Head of caudate nucleus (tissue), 42 donors: ENCODE results near the gene CARMIL3.
"Not testable (repeated sequence)": the region's sequence is repeated elsewhere in the genome, so short reads cannot be mapped to it uniquely, and the experiment has no call there.

Experiments used
- DNase-seq, 42 donors: peaks; one replicate each; pipeline versions ENCODE4 v3.0.0 to v3.0.0-alpha.2; 2020 to 2021; ENCODE audit warnings: mixed read lengths in 7 of 42
- intact Hi-C: fragments of 100-400 bp; cut with DNase I; formaldehyde crosslinking; loops from one replicate; pipeline ENCODE4 v1.15.0; 2022

Gene CARMIL3

DNA sequence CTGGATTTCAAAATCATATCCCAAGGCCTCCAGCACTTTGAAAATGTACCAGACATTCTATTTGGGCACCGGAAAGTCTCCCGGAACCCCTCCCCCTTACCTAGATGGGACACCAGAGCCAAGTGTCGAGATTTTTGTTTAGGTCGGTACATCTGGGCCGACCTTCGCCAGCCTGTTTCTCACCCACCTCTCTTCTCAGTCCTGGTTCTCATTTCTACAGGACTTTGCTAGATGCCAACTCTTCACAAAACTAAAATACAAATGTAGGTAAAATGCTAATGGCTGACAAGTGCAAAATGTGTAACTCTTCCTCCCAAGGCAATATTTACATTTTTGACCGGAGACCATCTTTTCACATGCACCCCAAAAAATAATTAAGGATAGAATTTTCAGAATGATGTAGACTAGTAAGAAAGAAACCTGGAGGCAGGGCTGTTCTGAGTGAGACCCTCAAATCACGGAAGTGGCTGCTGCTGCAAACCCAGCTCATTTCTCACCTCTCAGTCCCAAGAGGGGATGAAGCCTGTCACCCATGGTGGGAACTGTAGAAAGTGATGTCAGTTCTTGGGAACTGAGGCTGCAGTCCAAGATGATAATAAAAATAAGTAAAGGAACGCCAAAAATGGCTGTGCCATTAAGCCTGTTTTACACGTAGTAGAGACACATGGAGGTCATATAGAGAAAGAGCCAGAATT is 14.7 kb upstream of the CARMIL3 start:
- DNase-seq, intact Hi-C loops: not testable (repeated sequence)

DNA sequence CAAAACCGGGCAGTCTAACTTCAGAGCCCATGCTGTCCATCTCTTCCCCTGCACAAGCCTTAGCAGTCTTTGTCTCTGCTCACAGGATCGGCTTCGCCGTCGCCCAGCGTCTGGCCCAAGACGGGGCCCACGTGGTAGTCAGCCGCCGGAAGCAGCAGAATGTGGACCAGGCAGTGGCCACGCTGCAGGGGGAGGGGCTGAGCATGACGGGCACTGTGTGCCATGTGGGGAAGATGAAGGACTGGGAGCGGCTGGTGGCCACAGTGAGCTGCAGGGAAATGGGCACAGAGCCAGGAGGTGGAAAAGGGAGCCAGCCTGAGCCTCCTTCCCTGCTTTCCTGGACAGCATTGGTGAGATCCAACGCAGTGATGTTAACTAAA is 14.2 kb upstream of the CARMIL3 start:
- intact Hi-C loops, result no loop called here
- DNase-seq, result peak in 2 of 42 donors; percentile 34 to 53

DNA sequence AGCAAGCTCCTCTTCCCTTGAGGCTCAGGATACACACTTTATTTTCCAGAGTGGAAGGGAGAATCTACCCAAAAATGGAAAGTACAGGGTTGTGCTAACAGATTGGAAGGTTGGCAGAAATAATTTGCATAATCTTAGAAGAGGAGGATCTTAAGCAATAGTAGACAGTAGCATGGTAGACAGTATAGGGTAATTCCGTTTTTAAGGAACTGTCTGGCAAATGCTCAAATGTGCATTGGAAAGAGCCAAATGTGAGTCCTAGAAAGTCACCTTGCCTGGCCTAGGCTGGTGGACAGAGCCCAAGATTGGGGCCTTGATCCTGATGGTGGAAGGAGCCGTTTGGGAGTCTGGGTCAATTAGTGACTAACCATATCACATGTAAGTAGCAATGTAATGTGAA is 13.1 kb upstream of the CARMIL3 start:
- DNase-seq, result no peak
- intact Hi-C loops, result no loop called here

DNA sequence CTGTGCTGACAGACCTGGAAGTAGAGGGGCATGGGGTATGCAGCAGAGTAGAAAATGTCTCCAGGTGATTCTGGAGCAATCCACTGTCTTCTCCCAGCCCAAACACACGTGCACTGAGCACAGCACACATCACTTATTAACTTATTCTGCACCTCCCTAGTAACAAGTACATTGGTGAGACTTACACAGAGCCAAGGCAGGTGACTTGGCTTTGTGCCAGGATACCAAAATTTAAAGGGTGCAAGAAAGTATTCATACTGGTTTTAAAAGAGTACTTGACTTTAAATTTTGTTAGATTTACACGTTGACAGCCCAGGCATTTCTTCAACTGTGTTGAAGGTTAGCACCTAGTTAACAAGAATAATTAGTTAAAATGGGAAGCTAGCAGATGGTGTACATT is 11.1 kb upstream of the CARMIL3 start:
- no peak for DNase-seq

DNA sequence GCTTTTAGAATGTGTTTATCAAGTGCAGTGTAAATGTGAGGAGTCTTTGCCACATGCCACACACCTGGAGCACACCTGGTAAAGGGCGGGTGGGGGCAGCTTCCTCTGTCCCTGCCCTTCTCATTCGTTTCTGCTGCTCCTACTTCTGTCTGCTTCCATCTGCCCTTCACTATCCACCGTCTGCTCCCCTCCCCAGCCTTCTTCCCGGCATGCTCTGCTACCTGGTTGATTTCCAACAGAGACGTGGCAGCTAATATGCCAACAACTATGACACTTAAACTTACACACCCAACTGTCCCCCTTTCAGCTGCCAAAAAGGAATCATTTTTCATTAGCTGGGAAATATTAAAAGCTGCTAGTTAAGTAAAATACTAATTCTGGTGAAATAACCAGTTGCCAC is 9.1 kb upstream of the CARMIL3 start:
- DNase-seq, result no peak

More for the DNA sequence above, 11.1 kb upstream of the CARMIL3 start:
- intact Hi-C loops, result no loop called here

DNA sequence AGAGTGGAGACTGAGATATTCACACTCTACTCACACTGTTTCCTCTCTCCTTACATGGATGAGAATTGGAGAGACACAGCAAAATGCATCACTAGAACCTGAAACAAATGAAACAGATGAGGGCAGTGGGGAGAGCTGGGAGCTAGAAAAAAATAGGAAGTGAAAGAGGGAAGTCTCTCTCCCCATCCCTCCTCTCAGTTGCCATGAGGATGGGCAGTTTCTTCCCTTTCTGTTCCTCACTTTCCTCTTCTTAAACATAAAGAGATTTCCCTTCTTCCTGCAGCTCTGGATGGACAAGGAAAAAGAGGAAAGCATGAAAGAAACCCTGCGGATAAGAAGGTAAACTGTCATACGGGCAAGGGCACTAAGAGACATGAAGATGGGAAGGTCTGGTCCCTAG is 2.8 kb upstream of the CARMIL3 start:
- DNase-seq, intact Hi-C loops: not testable (repeated sequence)

More for the DNA sequence above, 9.1 kb upstream of the CARMIL3 start:
- intact Hi-C loops, result no loop called here

DNA sequence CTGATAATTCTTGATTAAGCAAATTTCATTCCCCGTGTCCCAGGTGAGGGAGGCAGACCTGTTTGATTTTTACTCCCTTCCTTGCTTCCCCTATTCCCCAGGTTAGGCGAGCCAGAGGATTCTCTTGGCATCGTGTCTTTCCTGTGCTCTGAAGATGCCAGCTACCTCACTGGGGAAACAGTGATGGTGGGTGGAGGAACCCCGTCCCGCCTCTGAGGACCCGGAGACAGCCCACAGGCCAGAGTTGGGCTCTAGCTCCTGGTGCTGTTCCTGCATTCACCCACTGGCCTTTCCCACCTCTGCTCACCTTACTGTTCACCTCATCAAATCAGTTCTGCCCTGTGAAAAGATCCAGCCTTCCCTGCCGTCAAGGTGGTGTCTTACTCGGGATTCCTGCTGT is 1.1 kb upstream of the CARMIL3 start:
- intact Hi-C loops, result not testable (repeated sequence)
- DNase-seq, result peak in 5 of 42 donors; percentile 10 to 28 (median 26)

DNA sequence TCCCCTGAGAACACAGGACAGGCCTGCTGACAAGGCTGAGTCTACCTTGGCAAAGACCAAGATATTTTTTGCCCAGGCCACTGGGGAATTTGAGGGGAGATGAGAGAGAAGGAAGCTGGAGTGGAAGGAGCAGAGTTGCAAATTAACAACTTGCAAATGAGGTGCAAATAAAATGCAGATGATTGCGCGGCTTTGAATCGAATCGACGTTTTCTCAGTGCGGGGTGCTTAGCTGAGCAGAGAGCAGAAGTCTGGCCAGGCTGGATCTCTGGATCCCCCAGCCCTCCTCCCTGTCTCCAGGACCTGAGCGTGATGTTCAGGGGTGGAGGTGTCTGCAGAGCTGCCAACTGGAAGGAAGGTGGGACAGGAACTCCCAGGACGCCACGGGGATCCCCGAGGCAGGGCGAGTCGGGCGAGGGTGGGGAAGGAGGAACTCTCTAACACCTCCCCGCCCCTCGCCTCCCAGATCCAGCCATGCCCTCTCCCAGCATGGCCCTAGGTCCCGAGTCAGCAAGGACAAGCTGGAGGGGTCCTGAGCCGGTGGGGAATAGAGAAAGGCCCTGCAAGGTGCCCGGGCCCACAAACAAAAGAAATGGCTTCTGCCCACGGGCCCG is 527 bp upstream of the CARMIL3 start:
- intact Hi-C loops, result no loop called here
- DNase-seq, result peak in 38 of 42 donors; percentile 23 to 78 (median 57)

DNA sequence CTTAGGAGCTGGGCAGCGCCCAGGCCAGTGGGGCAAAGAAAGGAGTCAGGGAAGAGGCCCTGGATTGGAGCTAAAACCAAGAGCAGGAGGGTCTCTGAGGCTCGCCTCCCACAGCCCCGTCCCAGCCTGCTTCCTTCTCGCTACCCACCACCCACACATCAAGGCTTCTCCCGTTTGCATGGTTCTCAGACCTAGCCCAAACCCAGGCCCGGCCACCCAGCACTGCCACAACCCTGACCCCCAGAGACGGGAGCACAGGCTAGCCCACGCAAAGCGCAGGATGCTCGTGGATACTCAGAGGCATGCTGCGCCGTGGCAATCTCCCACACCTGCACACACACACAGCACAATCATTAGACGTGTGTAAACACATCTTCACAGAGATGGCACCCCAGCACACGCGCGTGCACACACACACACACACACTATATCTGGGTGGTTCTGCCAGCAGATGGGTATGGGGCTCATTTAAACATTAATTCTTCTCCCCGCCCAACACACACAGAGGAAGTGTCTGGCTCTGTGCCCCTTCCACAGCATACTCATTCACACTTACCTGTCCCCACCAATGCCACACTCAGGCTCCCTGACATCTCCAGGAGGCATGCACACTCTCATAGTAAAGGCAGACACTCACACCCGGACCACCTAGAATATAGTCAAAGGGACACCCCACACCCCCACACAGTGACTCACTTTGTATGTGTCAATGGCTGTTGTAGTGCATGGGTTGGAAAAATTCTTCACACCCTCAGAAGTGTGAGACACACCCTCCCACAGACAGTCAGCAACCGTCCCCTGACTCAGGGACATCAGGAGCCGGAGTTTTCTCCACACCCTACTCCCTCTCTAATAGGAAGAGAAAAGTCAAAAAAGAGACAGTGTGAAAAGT is 1.1 kb downstream of the CARMIL3 start:
- intact Hi-C loops, result no loop called here
- DNase-seq, result peak in 5 of 42 donors; percentile 11 to 43 (median 19)

DNA sequence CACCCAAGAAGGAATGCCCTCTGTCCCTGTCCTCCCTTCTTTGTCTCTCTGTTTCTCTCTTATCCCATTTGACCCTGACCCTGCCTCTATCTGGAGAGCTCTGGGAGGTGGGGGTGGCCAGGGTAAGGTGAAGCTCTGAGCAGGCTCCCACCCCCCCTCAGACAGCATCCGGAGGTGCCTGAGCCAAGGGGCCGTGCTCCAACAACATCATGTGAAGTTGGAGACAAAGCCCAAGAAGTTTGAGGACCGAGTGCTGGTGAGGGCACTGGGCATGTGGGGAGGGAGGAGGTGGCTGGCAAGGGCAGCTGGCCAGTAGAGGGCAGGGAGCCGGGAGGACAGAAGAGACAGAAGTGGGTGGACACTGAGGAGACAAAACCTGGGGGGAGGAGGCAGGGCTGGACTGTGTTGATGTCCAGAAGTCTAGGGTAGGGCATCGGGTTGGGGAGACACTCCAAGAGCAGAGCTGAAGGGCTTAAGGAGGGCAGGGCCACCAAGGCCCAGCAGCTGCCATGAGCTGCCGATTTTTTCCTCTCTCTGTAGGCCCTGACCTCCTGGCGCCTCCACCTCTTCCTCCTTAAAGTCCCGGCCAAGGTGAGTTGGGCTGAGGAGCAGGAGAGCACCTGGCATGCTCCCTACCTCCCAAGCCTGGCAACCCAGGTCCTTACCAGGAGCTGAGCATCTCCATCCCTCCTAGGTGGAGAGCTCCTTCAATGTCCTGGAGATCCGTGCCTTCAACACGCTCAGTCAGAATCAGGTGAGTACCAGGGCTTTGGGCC is 1.9 kb downstream of the CARMIL3 start:
- intact Hi-C loops, result no loop called here
- peak in 7 of 42 donors; percentile 9 to 40 (median 25) for DNase-seq

DNA sequence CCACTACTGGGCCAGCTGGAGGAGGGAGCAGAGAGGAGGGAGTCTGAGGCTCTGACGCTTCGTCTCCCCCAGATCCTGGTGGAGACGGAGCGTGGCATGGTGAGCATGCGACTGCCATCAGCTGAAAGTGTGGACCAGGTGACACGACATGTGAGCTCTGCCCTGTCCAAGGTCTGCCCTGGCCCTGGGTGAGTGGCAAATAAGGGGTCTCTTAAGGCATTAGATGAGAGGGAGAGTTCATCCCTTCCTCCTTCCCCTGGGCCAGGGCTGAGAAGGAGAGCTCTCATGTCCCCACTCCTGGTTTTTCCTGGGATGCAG is 2.5 kb downstream of the CARMIL3 start:
- intact Hi-C loops, result no loop called here

DNA sequence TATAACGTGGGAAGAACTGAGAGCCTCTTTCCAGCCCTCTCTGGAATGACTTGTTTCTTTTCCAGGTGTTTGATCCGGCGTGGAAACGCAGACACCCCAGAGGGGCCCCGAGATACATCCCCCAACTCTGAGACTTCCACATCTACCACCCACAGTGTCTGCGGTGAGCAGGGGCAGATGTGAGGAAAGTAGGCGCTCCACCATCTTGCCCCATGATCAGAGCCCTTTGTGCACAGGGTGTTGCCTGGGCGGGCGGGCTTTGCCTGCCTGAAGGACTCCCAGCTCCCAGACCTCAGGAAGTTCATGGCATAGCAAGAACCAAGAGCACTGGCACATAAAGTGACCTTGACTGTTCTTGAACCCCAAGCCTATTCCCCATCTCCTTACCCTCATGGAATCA is 2.8 kb downstream of the CARMIL3 start:
- intact Hi-C loops, result loop anchor here (5.0 kb wide), 1 partner anchor 38 kb away; the partner anchor contains the start of gene PCK2
- peak in 3 of 42 donors; percentile 4 to 34 (median 22) for DNase-seq

More for the DNA sequence above, 2.5 kb downstream of the CARMIL3 start:
- DNase-seq, result peak in 4 of 42 donors; percentile 6 to 31 (median 14)

DNA sequence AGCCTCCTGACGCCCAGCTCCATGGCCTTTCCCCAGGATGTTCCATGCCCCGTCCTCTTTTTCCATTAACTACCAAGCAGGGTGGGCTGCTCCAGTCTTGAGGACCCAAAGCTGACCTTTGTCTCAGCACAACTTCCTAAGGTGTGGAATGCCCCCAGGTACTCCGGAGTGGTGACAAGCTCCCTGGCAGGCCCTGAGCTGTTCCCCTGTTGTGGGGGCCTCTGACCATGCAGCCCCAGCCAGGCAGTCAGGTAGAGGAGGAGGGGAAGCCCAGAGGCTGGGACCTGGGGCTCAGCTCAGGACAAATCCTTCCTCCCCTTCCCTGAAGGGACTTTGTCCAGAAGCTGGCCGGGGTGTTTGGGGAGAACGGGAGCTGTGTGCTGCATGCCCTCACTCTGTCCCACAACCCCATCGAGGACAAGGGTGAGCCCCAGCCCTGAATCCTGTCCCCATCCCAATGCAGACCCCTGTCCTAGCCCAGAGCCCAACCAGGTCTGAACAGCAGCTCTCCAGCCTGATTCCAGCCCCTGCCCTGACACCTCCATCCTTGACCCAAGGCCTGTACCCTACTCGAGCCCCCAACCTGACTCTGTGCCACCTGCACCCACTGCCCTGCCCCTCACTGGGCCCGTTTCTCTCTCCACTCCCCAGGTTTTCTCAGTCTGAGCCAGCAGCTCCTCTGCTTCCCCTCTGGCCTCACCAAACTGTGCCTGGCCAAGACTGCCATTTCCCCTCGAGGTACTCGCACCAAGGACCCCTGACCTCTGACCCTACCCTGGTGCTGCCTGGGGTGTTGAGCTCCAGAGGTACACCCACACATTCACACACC is 4.4 kb downstream of the CARMIL3 start:
- intact Hi-C loops, result loop anchor here (5.0 kb wide), 1 partner anchor 36 kb away; the partner anchor contains the start of gene PCK2
- DNase-seq, result peak in 2 of 42 donors; percentile 2 to 19

DNA sequence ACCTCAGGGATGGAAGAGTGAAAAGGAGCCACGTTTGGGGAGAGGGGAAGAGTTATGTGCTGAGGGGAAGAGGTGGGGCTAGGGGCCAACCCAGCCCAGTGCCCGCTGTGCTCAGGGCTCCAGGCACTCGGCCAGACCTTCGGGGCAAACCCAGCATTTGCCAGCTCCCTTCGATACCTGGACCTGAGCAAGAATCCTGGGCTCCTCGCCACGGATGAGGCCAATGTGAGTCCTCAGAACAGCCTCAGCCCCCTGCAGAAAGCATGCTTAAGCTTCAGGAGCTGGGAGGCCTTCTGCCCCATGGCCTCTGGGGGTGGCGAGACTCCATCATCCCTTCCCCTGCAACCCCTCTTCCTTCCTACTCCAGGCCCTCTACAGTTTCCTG is 5.0 kb downstream of the CARMIL3 start:
- no peak for DNase-seq
- intact Hi-C loops, result loop anchor here (5.0 kb wide), 1 partner anchor 36 kb away; the partner anchor contains the start of gene PCK2

DNA sequence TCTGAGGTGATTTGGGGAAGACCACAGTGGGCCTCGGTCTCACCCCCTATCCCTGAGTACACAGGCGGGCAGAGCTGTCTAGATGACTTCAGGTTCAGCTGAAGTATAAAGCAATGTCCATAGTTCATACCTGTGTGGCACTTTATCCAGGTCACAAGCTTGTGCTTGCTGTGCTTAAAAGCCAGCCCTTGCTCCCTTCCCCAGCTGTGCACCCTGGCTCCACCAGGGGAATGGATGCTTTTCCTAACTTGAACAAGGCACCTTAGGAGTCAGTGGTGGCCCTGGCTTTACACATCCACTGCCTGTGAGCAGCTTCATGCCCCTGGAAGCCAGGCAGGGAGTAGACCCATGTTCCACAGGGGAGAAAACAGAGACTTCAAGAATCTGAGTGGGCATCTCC is 5.5 kb downstream of the CARMIL3 start:
- intact Hi-C loops, result loop anchor here (5.0 kb wide), 1 partner anchor 35 kb away; the partner anchor contains the start of gene PCK2
- no peak for DNase-seq

DNA sequence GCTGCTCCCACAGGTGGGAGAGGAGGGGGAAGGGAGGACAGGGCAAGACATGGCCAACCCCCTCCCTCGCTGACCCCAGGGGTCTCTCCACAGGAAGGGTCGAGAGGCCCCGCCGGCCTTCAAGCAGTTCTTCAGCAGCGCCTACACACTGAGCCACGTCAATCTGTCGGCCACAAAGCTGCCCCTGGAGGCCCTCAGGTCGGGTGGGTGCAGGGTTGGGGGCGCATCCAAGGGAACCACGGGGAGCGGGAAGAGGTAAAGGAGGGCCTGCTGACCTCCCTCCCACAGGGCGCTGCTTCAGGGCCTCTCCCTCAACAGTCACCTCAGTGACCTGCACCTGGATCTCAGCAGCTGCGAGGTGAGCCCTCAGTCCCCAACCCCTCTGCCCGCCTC is 6.1 kb downstream of the CARMIL3 start:
- no peak for DNase-seq
- intact Hi-C loops, result loop anchor here (5.0 kb wide), 1 partner anchor 34 kb away; the partner anchor contains the start of gene PCK2

DNA sequence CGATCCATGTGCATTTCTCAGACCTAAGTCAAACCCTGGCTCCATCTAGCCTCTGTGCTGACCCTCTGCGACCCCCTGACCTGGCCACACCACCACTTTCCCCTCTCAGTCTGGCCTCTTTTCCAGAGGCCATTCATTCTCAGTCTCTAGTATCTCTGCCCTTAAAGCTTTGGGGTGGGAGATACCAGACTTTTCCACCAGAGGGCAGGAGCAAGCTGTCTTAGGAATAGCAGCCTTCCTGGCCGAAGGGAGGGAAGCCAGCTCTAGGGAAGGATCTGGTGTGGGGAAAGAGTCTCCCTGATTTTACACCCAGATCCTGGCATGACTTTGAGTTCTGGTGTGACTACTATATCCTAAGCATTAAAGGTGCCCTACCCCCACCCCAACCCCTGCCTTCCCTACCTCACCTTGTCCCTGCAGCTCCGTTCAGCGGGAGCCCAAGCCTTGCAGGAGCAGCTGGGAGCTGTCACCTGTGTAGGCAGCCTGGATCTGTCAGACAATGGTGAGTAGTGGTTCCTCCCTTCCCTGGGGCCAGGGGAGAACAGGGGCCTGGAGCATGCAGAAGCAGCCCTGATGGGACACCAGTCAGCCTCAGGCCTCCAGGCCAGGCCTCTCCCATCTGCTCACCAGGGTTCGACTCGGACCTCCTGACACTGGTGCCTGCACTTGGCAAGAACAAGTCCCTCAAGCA is 6.6 kb downstream of the CARMIL3 start:
- intact Hi-C loops, result loop anchor here (5.0 kb wide), 1 partner anchor 34 kb away; the partner anchor contains the start of gene PCK2
- peak in 38 of 42 donors; percentile 27 to 93 (median 79) for DNase-seq
